Measurements from ENCODE around the gene NFASC.

GRCh38 chr1:204947747-204948146, 77.1 kb downstream of the NFASC start:
- TF ChIP-seq, protein P1, sequence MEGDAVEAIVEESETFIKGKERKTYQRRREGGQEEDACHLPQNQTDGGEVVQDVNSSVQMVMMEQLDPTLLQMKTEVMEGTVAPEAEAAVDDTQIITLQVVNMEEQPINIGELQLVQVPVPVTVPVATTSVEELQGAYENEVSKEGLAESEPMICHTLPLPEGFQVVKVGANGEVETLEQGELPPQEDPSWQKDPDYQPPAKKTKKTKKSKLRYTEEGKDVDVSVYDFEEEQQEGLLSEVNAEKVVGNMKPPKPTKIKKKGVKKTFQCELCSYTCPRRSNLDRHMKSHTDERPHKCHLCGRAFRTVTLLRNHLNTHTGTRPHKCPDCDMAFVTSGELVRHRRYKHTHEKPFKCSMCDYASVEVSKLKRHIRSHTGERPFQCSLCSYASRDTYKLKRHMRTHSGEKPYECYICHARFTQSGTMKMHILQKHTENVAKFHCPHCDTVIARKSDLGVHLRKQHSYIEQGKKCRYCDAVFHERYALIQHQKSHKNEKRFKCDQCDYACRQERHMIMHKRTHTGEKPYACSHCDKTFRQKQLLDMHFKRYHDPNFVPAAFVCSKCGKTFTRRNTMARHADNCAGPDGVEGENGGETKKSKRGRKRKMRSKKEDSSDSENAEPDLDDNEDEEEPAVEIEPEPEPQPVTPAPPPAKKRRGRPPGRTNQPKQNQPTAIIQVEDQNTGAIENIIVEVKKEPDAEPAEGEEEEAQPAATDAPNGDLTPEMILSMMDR (IDR thresholded peaks at IDR 0.05): no peak
- TF ChIP-seq SOX15 (CRISPR knock-in tag; IDR thresholded peaks at IDR 0.05) (no peak), PRRX2 (CRISPR knock-in tag; IDR thresholded peaks at IDR 0.05) (no peak), ESRRA (CRISPR knock-in tag; IDR thresholded peaks at IDR 0.05; ENCODE audit: borderline replicate concordance) (no peak), ZNF121 (CRISPR knock-in tag; IDR thresholded peaks at IDR 0.05) (no peak), RELA (CRISPR knock-in tag; IDR thresholded peaks at IDR 0.05; ENCODE audit: borderline replicate concordance) (no peak), MXD4 (CRISPR knock-in tag; IDR thresholded peaks at IDR 0.05; ENCODE audit: borderline replicate concordance) (no peak), FOXK1 (CRISPR knock-in tag; IDR thresholded peaks at IDR 0.05) (no peak), CREB1 (CRISPR knock-in tag; IDR thresholded peaks at IDR 0.05) (no peak), NR2C2 (CRISPR knock-in tag; IDR thresholded peaks at IDR 0.05) (no peak)

All from WTC11 (cell line).